HCT116 (cell line): ENCODE data around the gene ASB10. TPM values are rescaled to one million over a fixed set of nuclear protein-coding genes. Genes with fewer than 3 reads are reported as not detected.

Experiments used
- ATAC-seq: fragments of 200-7000 bp; cut with Tn5 transposase; 2 replicates; pipeline ENCODE4 v1.9.1; 2020; ENCODE audit warnings: mild to moderate bottlenecking, moderate library complexity
- BruUV-seq: library from RNA; stranded (reverse); fragments of 400-500 nt; replicated peaks from 2 replicates; lab custom pipeline; 2021; lab: Mats Ljungman, UMichigan
- CTCF ChIA-PET: fragments of 300-600 bp; sonication (Branson Sonifier 250); formaldehyde crosslinking; loops from one replicate; lab custom pipeline; 2021; ENCODE audit warnings: antibody characterized with exemption; lab: Charles Lee
- POLR2A ChIA-PET: fragments of 300-600, 350-600 bp; sonication (Branson Sonifier 250); formaldehyde crosslinking; loops from one replicate; lab custom pipeline; 2021; ENCODE audit warnings: antibody characterized with exemption; lab: Charles Lee
- RAD21 ChIA-PET, 2 experiments: fragments of 300-600 bp; sonication (Branson Sonifier 250); formaldehyde crosslinking; loops; one replicate each; lab custom pipeline; 2023; ENCODE audit warnings: low total read pairs in 2 of 2; ENCODE audit not compliant: uncharacterized antibody in 2 of 2, unreplicated experiment in 2 of 2, low non-redundant PET in 1 of 2; lab: Charles Lee
- DNase-seq: peaks from one replicate; pipeline ENCODE4 v3.0.0-alpha.2; 2010; ENCODE audit warnings: low read depth, low spot score
- H2AFZ ChIP-seq: fragments of 200-600 bp; shearing (Covaris generic), sonication (generic); 2 replicates; pipeline ENCODE4 v1.6.1; 2017; ENCODE audit warnings: low read depth, mixed run types, mixed read lengths, antibody characterized with exemption, low read length; ENCODE audit not compliant: poor library complexity, severe bottlenecking
- H3K27ac ChIP-seq: 2 replicates; pipeline ENCODE4 v1.5.1; 2012; ENCODE audit warnings: low read depth, low read length
- H3K27me3 ChIP-seq: fragments of 200-600 bp; sonication (generic); 2 replicates; pipeline ENCODE4 v1.6.1; 2016; ENCODE audit warnings: mixed run types, low read length, mixed read lengths; ENCODE audit not compliant: insufficient read depth
- H3K36me3 ChIP-seq, 2 experiments: fragments of 200-500 bp in 1 of 2; fragments of 200-600 bp in 1 of 2; sonication (Bioruptor generic) in 1 of 2; sonication (generic) in 1 of 2; 2 replicates each; pipeline versions ENCODE4 v1.5.1 to v1.6.1; 2014 to 2016; ENCODE audit warnings: low read length in 2 of 2, inconsistent platforms in 1 of 2, mixed read lengths in 1 of 2, mixed run types in 1 of 2; ENCODE audit not compliant: insufficient read depth in 2 of 2, control insufficient read depth in 1 of 2
- H3K4me1 ChIP-seq, 2 experiments: fragments of 200-600 bp in 1 of 2; sonication (generic) in 1 of 2; 2 replicates each; pipeline versions ENCODE4 v1.5.1 to v1.6.1; 2012 to 2017; ENCODE audit warnings: low read length in 2 of 2, inconsistent platforms in 1 of 2, mild to moderate bottlenecking in 1 of 2, mixed read lengths in 1 of 2, mixed run types in 1 of 2, moderate library complexity in 1 of 2; ENCODE audit not compliant: insufficient read depth in 2 of 2, control insufficient read depth in 1 of 2
- H3K4me2 ChIP-seq: fragments of 200-600 bp; sonication (generic); 2 replicates; pipeline ENCODE4 v1.6.1; 2017; ENCODE audit warnings: mixed run types, low read length, mixed read lengths
- H3K4me3 ChIP-seq, 2 experiments: fragments of 200-600 bp in 1 of 2; sonication (generic) in 1 of 2; replicated peaks in 1 of 2; 2 replicates each; pipeline ENCODE4 v1.5.1; 2011 to 2016; ENCODE audit warnings: low read length in 2 of 2, control low read depth in 1 of 2, low read depth in 1 of 2, mild to moderate bottlenecking in 1 of 2, mixed read lengths in 1 of 2, mixed run types in 1 of 2
- H3K79me2 ChIP-seq: fragments of 200-600 bp; sonication (generic); 2 replicates; pipeline ENCODE4 v1.6.1; 2017; ENCODE audit warnings: mild to moderate bottlenecking, mixed run types, low read length, moderate library complexity, mixed read lengths; ENCODE audit not compliant: insufficient read depth
- H3K9ac ChIP-seq: fragments of 200-600 bp; sonication (generic); 2 replicates; pipeline ENCODE4 v1.6.1; 2016; ENCODE audit warnings: low read length, mixed read lengths
- H3K9me2 ChIP-seq: fragments of 200-600 bp; sonication (generic), shearing (Covaris generic); 2 replicates; pipeline ENCODE4 v1.6.1; 2017; ENCODE audit warnings: mixed run types, mild to moderate bottlenecking, moderate library complexity; ENCODE audit not compliant: insufficient read depth
- H3K9me3 ChIP-seq, 2 experiments: fragments of 200-500 bp in 1 of 2; fragments of 200-600 bp in 1 of 2; sonication (Bioruptor generic) in 1 of 2; sonication (generic) in 1 of 2; 2 replicates each; pipeline ENCODE4 v1.6.1; 2014 to 2017; ENCODE audit warnings: low read length in 2 of 2, mixed read lengths in 2 of 2, inconsistent platforms in 1 of 2, low read depth in 1 of 2, mild to moderate bottlenecking in 1 of 2, mixed run types in 1 of 2, moderate library complexity in 1 of 2; ENCODE audit not compliant: control insufficient read depth in 1 of 2, insufficient read depth in 1 of 2
- H4K20me1 ChIP-seq: fragments of 200-600 bp; sonication (generic), shearing (Covaris generic); 2 replicates; pipeline ENCODE4 v1.6.1; 2017; ENCODE audit warnings: mixed run types, mild to moderate bottlenecking, moderate library complexity; ENCODE audit not compliant: insufficient read depth
- EGR1 ChIP-seq: IDR thresholded peaks from 2 replicates; pipeline ENCODE4 v1.6.1; 2012; ENCODE audit warnings: low read depth
- ELF1 ChIP-seq: IDR thresholded peaks from 2 replicates; pipeline ENCODE4 v1.6.1; 2012; ENCODE audit warnings: low read depth, borderline replicate concordance
- FOSL1 ChIP-seq: IDR thresholded peaks from 2 replicates; pipeline ENCODE4 v1.6.1; 2012; ENCODE audit warnings: low read depth
- POLR2AphosphoS5 ChIP-seq: IDR thresholded peaks from 2 replicates; pipeline ENCODE4 v1.6.1; 2011; ENCODE audit warnings: mild to moderate bottlenecking, low read depth, low read length, moderate library complexity
- REST ChIP-seq: IDR thresholded peaks from 2 replicates; pipeline ENCODE4 v1.6.1; 2012; ENCODE audit warnings: low read depth
- SP1 ChIP-seq: IDR thresholded peaks from 2 replicates; pipeline ENCODE4 v1.6.1; 2012; ENCODE audit warnings: low read depth
- TCF7L2 ChIP-seq: IDR thresholded peaks from 2 replicates; pipeline ENCODE4 v1.7.0; 2011; ENCODE audit warnings: borderline replicate concordance, inconsistent platforms; ENCODE audit not compliant: insufficient read depth, insufficient read length; ENCODE audit errors: extremely low read depth
- intact Hi-C: fragments of 100-400 bp; cut with micrococcal nuclease; formaldehyde crosslinking; loops from 2 replicates; pipeline ENCODE4 v1.10.0; 2022
- total RNA-seq: library from RNA; stranded (reverse); gene quantifications from one replicate; pipeline ENCODE4 v1.2.1, GENCODE V29; 2021; ENCODE audit not compliant: unreplicated experiment
- TF ChIP-seq, protein P1 (sequence below): IDR thresholded peaks from 2 replicates; pipeline ENCODE4 v1.6.1; 2012
- TF ChIP-seq, protein P2 (sequence below): IDR thresholded peaks from 2 replicates; pipeline ENCODE4 v1.6.1; 2012
- TF ChIP-seq, protein P3 (sequence below), 3 experiments: fragments of 200-600 bp in 1 of 3; sonication (generic) in 1 of 3; IDR thresholded peaks in 2 of 3; conservative IDR thresholded peaks in 1 of 3; 2 replicates each; pipeline ENCODE4 v1.5.1; 2012 to 2017; ENCODE audit warnings: low read depth in 2 of 3, low read length in 2 of 3, antibody characterized with exemption in 1 of 3, borderline replicate concordance in 1 of 3, control low read depth in 1 of 3, mild to moderate bottlenecking in 1 of 3, mixed read lengths in 1 of 3, mixed run types in 1 of 3, moderate library complexity in 1 of 3; ENCODE audit not compliant: insufficient read depth in 1 of 3

Gene ASB10
- total RNA-seq, 1 experiment from 2014 or later, result not detected

- TF ChIP-seq TCF7L2, result no peak
- TF ChIP-seq FOSL1, result no peak
- TF ChIP-seq, protein P1, sequence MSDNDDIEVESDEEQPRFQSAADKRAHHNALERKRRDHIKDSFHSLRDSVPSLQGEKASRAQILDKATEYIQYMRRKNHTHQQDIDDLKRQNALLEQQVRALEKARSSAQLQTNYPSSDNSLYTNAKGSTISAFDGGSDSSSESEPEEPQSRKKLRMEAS, result no peak
- TF ChIP-seq, protein P2, sequence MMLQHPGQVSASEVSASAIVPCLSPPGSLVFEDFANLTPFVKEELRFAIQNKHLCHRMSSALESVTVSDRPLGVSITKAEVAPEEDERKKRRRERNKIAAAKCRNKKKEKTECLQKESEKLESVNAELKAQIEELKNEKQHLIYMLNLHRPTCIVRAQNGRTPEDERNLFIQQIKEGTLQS, result no peak
- TF ChIP-seq, protein P3, sequence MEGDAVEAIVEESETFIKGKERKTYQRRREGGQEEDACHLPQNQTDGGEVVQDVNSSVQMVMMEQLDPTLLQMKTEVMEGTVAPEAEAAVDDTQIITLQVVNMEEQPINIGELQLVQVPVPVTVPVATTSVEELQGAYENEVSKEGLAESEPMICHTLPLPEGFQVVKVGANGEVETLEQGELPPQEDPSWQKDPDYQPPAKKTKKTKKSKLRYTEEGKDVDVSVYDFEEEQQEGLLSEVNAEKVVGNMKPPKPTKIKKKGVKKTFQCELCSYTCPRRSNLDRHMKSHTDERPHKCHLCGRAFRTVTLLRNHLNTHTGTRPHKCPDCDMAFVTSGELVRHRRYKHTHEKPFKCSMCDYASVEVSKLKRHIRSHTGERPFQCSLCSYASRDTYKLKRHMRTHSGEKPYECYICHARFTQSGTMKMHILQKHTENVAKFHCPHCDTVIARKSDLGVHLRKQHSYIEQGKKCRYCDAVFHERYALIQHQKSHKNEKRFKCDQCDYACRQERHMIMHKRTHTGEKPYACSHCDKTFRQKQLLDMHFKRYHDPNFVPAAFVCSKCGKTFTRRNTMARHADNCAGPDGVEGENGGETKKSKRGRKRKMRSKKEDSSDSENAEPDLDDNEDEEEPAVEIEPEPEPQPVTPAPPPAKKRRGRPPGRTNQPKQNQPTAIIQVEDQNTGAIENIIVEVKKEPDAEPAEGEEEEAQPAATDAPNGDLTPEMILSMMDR (IDR thresholded peaks at IDR 0.05 in 2 of 3, conservative IDR thresholded peaks at IDR 0.05 in 1 of 3; ENCODE audit: borderline replicate concordance in 1 of 3, insufficient read depth in 1 of 3, low read depth in 2 of 3, low read length in 2 of 3), result no peak
- no peak for TF ChIP-seq EGR1
- TF ChIP-seq ELF1, result no peak
- TF ChIP-seq REST, result no peak
- TF ChIP-seq POLR2AphosphoS5, result no peak
- TF ChIP-seq SP1, result no peak
- ChIA-PET CTCF (interaction anchor here (0.6 to 1.3 kb wide), 2 partner anchors 18 to 27 kb away, joined by 3 read pairs; no protein-coding TSS in a partner anchor), POLR2A (no interaction called here), RAD21 (no interaction called here)
- H3K4me2 ChIP-seq, result no peak overlapping the region
- ATAC-seq, result no peak
- no peaks in the 10 kb centered on the region for H3K4me1 ChIP-seq
- intact Hi-C loops, result no loop called here
- no peaks in the 10 kb centered on the region for H3K36me3 ChIP-seq
- H3K4me3 ChIP-seq, result no peak overlapping the region
- no peaks in the 10 kb centered on the region for H3K79me2 ChIP-seq
- H3K9me2 ChIP-seq, result no peaks in the 10 kb centered on the region
- no peak overlapping the region for H3K9ac ChIP-seq
- no TSS peak for BruUV-seq
- no peaks in the 10 kb centered on the region for H4K20me1 ChIP-seq
- no peak for DNase-seq
- H3K27me3 ChIP-seq, result no peaks in the 10 kb centered on the region; the same call in 1 of the 2 replicates
- H2AFZ ChIP-seq, result no peak overlapping the region
- no peaks in the 10 kb centered on the region for H3K9me3 ChIP-seq
- no peak overlapping the region for H3K27ac ChIP-seq
Measured at GRCh38 chr7:151150388-151150787, 36.7 kb downstream of the ASB10 start.
